Effector memory CD8-positive, alpha-beta T cell (primary cell): ENCODE measurements around the gene VPS13D.

Experiments
- ATAC-seq: fragments of 150-1000 bp; cut with Tn5 transposase; replicated peaks from 2 replicates; pipeline ENCODE4 v1.10.0; 2021; ENCODE audit warnings: mild to moderate bottlenecking, moderate library complexity
- DNase-seq, 3 experiments: peaks; one replicate each; pipeline ENCODE4 v3.0.0; 2021
- H3K27ac Mint-ChIP-seq, 2 donors: one replicate each; pipeline ENCODE4 v1.8.0; 2022; ENCODE audit warnings: mild to moderate bottlenecking in 2 of 2, mixed read lengths in 2 of 2, moderate library complexity in 2 of 2
- H3K27me3 Mint-ChIP-seq, 2 donors: one replicate each; pipeline ENCODE4 v1.8.0; 2022; ENCODE audit warnings: mixed read lengths in 2 of 2
- H3K36me3 Mint-ChIP-seq: one replicate; pipeline ENCODE4 v1.8.0; 2022; ENCODE audit warnings: mild to moderate bottlenecking, moderate library complexity, mixed read lengths; ENCODE audit not compliant: insufficient read depth
- H3K4me1 Mint-ChIP-seq, 2 donors: one replicate each; pipeline ENCODE4 v1.8.0; 2022; ENCODE audit warnings: low read depth in 2 of 2, mixed read lengths in 2 of 2
- H3K4me3 Mint-ChIP-seq, 2 donors: one replicate each; pipeline ENCODE4 v1.8.0; 2022; ENCODE audit warnings: mild to moderate bottlenecking in 2 of 2, mixed read lengths in 2 of 2, moderate library complexity in 2 of 2
- H3K9me3 Mint-ChIP-seq, 2 donors: one replicate each; pipeline ENCODE4 v1.8.0; 2022; ENCODE audit warnings: mixed read lengths in 2 of 2

The VPS13D gene

GRCh38 chr1:12475101-12475500, 245.3 kb downstream of the VPS13D start:
- H3K36me3 Mint-ChIP-seq, result peaks cover 12% of the 10 kb centered on the region
- DNase-seq (no peak), ATAC-seq (no peak)
- peak overlapping the region; percentile 20 to 66 for H3K27ac Mint-ChIP-seq
- H3K4me3 Mint-ChIP-seq, result peak overlapping the region in 1 of 2 donors; percentile 21
- H3K4me1 Mint-ChIP-seq, result peaks cover 59 to 77% of the 10 kb centered on the region in 2 donors
- no peaks in the 10 kb centered on the region for H3K9me3 Mint-ChIP-seq
- H3K27me3 Mint-ChIP-seq, result no peaks in the 10 kb centered on the region

- Mint-ChIP-seq H3K9me3 (no peaks in the 10 kb centered on the region), H3K4me3 (peak overlapping the region in 1 of 2 donors; percentile 21), H3K4me1 (peaks cover 63 to 78% of the 10 kb centered on the region in 2 donors), H3K36me3 (peaks cover 12% of the 10 kb centered on the region), H3K27me3 (no peaks in the 10 kb centered on the region), H3K27ac (peak overlapping the region; percentile 20 to 66)
- DNase-seq (no peak), ATAC-seq (no peak)
Measured at GRCh38 chr1:12475530-12475934, 245.7 kb downstream of the VPS13D start.

GRCh38 chr1:12475947-12476346, 246.1 kb downstream of the VPS13D start:
- Mint-ChIP-seq H3K36me3 (peaks cover 12% of the 10 kb centered on the region), H3K27ac (peak overlapping the region; percentile 53 to 66), H3K4me1 (peaks cover 67 to 82% of the 10 kb centered on the region in 2 donors), H3K4me3 (peak overlapping the region in 1 of 2 donors; percentile 8), H3K9me3 (no peaks in the 10 kb centered on the region), H3K27me3 (no peaks in the 10 kb centered on the region)
- ATAC-seq, result peak; percentile 39
- no peak for DNase-seq

- Mint-ChIP-seq H3K27me3 (no peaks in the 10 kb centered on the region), H3K4me3 (no peak overlapping the region), H3K4me1 (peaks cover 67 to 79% of the 10 kb centered on the region in 2 donors), H3K36me3 (peaks cover 12% of the 10 kb centered on the region), H3K27ac (peak overlapping the region; percentile 86 to 89), H3K9me3 (no peaks in the 10 kb centered on the region)
- DNase-seq (no peak), ATAC-seq (no peak)
Measured at GRCh38 chr1:12477314-12477713, 247.5 kb downstream of the VPS13D start.

GRCh38 chr1:12477936-12478611, 248.2 kb downstream of the VPS13D start:
- Mint-ChIP-seq H3K4me3 (peak overlapping the region; percentile 43 to 73), H3K9me3 (no peaks in the 10 kb centered on the region), H3K27me3 (no peaks in the 10 kb centered on the region), H3K36me3 (peaks cover 12% of the 10 kb centered on the region), H3K4me1 (peaks cover 60 to 71% of the 10 kb centered on the region in 2 donors), H3K27ac (peak overlapping the region; percentile 86 to 89)
- DNase-seq (peak in 2 of 3 experiments; percentile 10 to 11), ATAC-seq (peak; percentile 22)

- Mint-ChIP-seq H3K27me3 (no peaks in the 10 kb centered on the region), H3K36me3 (peaks cover 11% of the 10 kb centered on the region), H3K4me1 (peaks cover 54 to 66% of the 10 kb centered on the region in 2 donors), H3K4me3 (peak overlapping the region; percentile 43 to 73), H3K27ac (peak overlapping the region; percentile 86 to 89), H3K9me3 (no peaks in the 10 kb centered on the region)
- peak; percentile 18 to 32 (median 28) for DNase-seq
- ATAC-seq, result peak; percentile 79
Measured at GRCh38 chr1:12478612-12478985, 248.8 kb downstream of the VPS13D start.

GRCh38 chr1:12479311-12479710, 249.5 kb downstream of the VPS13D start:
- DNase-seq (no peak), ATAC-seq (no peak)
- Mint-ChIP-seq H3K4me3 (no peak overlapping the region), H3K9me3 (no peaks in the 10 kb centered on the region), H3K27me3 (no peaks in the 10 kb centered on the region), H3K27ac (peak overlapping the region; percentile 76 to 86), H3K36me3 (peaks cover 7% of the 10 kb centered on the region), H3K4me1 (peaks cover 53 to 62% of the 10 kb centered on the region in 2 donors)

GRCh38 chr1:12480041-12480440, 250.2 kb downstream of the VPS13D start:
- H3K4me3 Mint-ChIP-seq, result no peak overlapping the region
- H3K4me1 Mint-ChIP-seq, result peaks cover 49 to 57% of the 10 kb centered on the region in 2 donors
- no peaks in the 10 kb centered on the region for H3K27me3 Mint-ChIP-seq
- peak overlapping the region; percentile 76 to 86 for H3K27ac Mint-ChIP-seq
- no peak for ATAC-seq
- no peaks in the 10 kb centered on the region for H3K9me3 Mint-ChIP-seq
- DNase-seq, result no peak
- peaks cover 7% of the 10 kb centered on the region for H3K36me3 Mint-ChIP-seq

GRCh38 chr1:12480748-12481362, 251.0 kb downstream of the VPS13D start:
- peak overlapping the region in 1 of 2 donors; percentile 40 for H3K4me3 Mint-ChIP-seq
- peak in 1 of 3 experiments; percentile 7 for DNase-seq
- no peaks in the 10 kb centered on the region for H3K9me3 Mint-ChIP-seq
- peak; percentile 39 for ATAC-seq
- H3K27me3 Mint-ChIP-seq, result no peaks in the 10 kb centered on the region
- H3K4me1 Mint-ChIP-seq, result peaks cover 48 to 50% of the 10 kb centered on the region in 2 donors
- peak overlapping the region; percentile 76 to 86 for H3K27ac Mint-ChIP-seq
- peaks cover 7% of the 10 kb centered on the region for H3K36me3 Mint-ChIP-seq

- DNase-seq (no peak), ATAC-seq (no peak)
- H3K9me3 Mint-ChIP-seq, result no peaks in the 10 kb centered on the region
- peaks cover 8% of the 10 kb centered on the region for H3K36me3 Mint-ChIP-seq
- peak overlapping the region in 1 of 2 donors; percentile 76 for H3K27ac Mint-ChIP-seq
- H3K4me1 Mint-ChIP-seq, result peaks cover 42 to 44% of the 10 kb centered on the region in 2 donors
- no peaks in the 10 kb centered on the region for H3K27me3 Mint-ChIP-seq
- H3K4me3 Mint-ChIP-seq, result no peak overlapping the region
Measured at GRCh38 chr1:12481928-12482327, 252.1 kb downstream of the VPS13D start.

GRCh38 chr1:12482988-12483387, 253.2 kb downstream of the VPS13D start:
- DNase-seq (no peak), ATAC-seq (no peak)
- H3K9me3 Mint-ChIP-seq, result no peaks in the 10 kb centered on the region
- no peak overlapping the region for H3K4me3 Mint-ChIP-seq
- H3K4me1 Mint-ChIP-seq, result peaks cover 33 to 36% of the 10 kb centered on the region in 2 donors
- H3K36me3 Mint-ChIP-seq, result peaks cover 12% of the 10 kb centered on the region
- no peak overlapping the region for H3K27ac Mint-ChIP-seq
- H3K27me3 Mint-ChIP-seq, result no peaks in the 10 kb centered on the region

GRCh38 chr1:12485231-12486058, 255.6 kb downstream of the VPS13D start:
- Mint-ChIP-seq H3K4me3 (no peak overlapping the region), H3K27ac (peak overlapping the region; percentile 53 to 54), H3K4me1 (peaks cover 16% of the 10 kb centered on the region in 2 donors), H3K9me3 (no peaks in the 10 kb centered on the region), H3K27me3 (no peaks in the 10 kb centered on the region), H3K36me3 (peaks cover 8% of the 10 kb centered on the region)
- no peak for DNase-seq
- ATAC-seq, result no peak

GRCh38 chr1:12486059-12486341, 256.2 kb downstream of the VPS13D start:
- DNase-seq, result no peak
- peaks cover 8% of the 10 kb centered on the region for H3K36me3 Mint-ChIP-seq
- no peak for ATAC-seq
- no peaks in the 10 kb centered on the region for H3K9me3 Mint-ChIP-seq
- peak overlapping the region; percentile 53 to 54 for H3K27ac Mint-ChIP-seq
- H3K4me1 Mint-ChIP-seq, result peaks cover 11% of the 10 kb centered on the region in 2 donors
- no peaks in the 10 kb centered on the region for H3K27me3 Mint-ChIP-seq
- H3K4me3 Mint-ChIP-seq, result no peak overlapping the region
